Heart left ventricle (tissue), 13 donors: Measurements from ENCODE around the gene SLC6A18.

Source experiments
- CTCF ChIP-seq, 12 donors: fragments of 200-600 bp; sonication (generic) in 4 of 12; IDR thresholded peaks; one replicate each; pipeline versions ENCODE4 v1.5.0 to v1.8.0; 2018 to 2022; ENCODE audit warnings: antibody characterized with exemption in 12 of 12, mild to moderate bottlenecking in 5 of 12
- POLR2A ChIP-seq, 2 donors: fragments of 450-650 bp; IDR thresholded peaks; one replicate each; pipeline ENCODE4 v1.6.1; 2017; ENCODE audit warnings: antibody characterized with exemption in 2 of 2, mild to moderate bottlenecking in 2 of 2, moderate library complexity in 2 of 2
- donor health status: ischemic (EF 13 %, LVEDD 7.1; RV severe dilation, severe dysfunction).
- donor health status: DM: no; HTN: yes; CAD: no.
- donor health status: DM: no; HTN: no; CAD: no.
- donor health status: ischemic (EF 25% LVEDD 6.9; RV normal size, moderate dysfunction).
- donor health status: ischemic (EF 25% LVEDD 5.7; RV mildly dilated, moderate dysfunction).
- donor health status: ischemic (EF 35%, LVEDD 5.7; RV mildly dilated, moderate dysfunction).
- donor health status: nonischemic (EF 11% LVEDD 7.7; RV severe dilation, severe dysfunction).
- donor health status: DM: yes; HTN: yes; CAD: no.
- donor health status: PGD.
- donor health status: ischemic (EF 29% LVEDD 5.4; RV normal size, mild dysfunction).
- donor health status: nonischemic (EF 23%, LVEDD 6.1; RV moderate dilation, normal function).

GRCh38 chr5:1180096-1180495, 45.1 kb upstream of the SLC6A18 start:
- TF ChIP-seq CTCF (IDR thresholded peaks at IDR 0.05), result no peak
- TF ChIP-seq POLR2A (IDR thresholded peaks at IDR 0.05), result no peak
